LNCaP clone FGC (cell line): ENCODE measurements around the gene EPHB2.

Experiments
- DNase-seq: peaks from one replicate; pipeline ENCODE4 v3.0.0-alpha.2; 2011; ENCODE audit warnings: low read depth
- H3K4me3 ChIP-seq: 2 replicates; pipeline ENCODE4 v1.5.1; 2011; ENCODE audit warnings: mild to moderate bottlenecking, low read depth, low read length, control low read depth
- TF ChIP-seq, protein P1 (sequence below): IDR thresholded peaks from 2 replicates; pipeline ENCODE4 v1.5.1; 2012; ENCODE audit warnings: mild to moderate bottlenecking; ENCODE audit not compliant: control insufficient read depth, insufficient read depth; ENCODE audit errors: extremely low read depth

EPHB2 gene

DNA sequence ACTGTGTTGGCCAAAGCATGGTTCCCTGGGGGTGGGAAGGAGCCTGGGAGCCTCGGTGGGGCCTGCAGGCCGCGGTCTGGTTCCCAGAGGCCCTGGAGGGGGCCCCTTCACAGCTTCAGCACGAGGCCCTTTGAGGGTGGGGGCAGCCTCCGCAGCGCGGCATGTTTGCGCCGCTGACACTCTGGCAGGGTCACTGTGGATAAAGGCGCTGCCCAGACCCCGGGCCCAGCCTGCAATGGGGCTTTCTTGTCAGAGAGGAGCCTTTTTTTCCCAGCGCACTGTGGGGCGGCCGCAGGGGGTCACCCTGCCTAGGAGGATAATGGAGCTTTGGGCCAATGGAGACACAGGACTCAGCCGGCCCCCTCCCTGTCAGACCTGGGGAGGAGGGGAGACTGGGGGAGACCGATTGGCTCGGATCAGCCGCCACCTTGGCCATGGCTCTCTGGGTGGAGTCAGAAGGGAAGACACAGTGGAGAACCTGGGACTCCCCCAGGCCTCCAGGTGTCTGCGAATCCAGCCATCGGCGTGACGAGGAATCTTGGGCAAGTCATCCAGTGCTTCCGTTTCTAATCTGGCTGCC is 26.0 kb downstream of the EPHB2 start:
- DNase-seq, result no peak
- TF ChIP-seq, protein P1, sequence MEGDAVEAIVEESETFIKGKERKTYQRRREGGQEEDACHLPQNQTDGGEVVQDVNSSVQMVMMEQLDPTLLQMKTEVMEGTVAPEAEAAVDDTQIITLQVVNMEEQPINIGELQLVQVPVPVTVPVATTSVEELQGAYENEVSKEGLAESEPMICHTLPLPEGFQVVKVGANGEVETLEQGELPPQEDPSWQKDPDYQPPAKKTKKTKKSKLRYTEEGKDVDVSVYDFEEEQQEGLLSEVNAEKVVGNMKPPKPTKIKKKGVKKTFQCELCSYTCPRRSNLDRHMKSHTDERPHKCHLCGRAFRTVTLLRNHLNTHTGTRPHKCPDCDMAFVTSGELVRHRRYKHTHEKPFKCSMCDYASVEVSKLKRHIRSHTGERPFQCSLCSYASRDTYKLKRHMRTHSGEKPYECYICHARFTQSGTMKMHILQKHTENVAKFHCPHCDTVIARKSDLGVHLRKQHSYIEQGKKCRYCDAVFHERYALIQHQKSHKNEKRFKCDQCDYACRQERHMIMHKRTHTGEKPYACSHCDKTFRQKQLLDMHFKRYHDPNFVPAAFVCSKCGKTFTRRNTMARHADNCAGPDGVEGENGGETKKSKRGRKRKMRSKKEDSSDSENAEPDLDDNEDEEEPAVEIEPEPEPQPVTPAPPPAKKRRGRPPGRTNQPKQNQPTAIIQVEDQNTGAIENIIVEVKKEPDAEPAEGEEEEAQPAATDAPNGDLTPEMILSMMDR, result no peak
- H3K4me3 ChIP-seq, result no peak overlapping the region

DNA sequence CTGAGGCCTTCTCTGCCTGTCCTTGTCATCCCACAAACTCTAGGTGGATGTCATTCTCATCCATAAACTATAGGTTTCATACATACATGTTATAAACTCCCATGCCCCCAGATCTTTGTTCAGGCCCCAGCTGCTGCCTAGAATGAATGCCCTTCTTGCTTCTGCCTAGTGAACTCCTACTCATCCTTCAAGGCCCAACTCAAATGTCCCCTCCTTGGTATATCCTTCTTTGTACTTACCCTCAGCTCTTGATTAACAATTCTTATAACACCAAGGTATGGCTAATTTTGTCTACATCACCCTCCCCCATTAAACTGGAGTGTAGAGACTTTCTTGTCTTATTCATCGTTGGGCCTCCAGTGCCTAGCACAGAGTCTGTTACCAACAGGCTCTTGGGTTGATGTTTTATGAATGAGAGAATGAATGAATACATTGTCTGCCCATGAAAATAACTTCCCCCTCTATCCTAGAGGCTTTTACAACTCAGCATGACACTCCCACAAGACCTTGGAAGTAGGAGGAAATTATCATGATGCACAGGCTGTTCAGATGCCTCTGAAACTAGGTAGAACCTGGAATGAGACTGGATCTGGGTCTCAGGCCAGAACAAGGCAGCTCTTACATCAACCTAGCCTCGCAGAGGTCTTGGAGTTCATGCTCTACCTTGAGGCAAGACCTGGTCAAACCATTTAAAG is 26.9 kb downstream of the EPHB2 start:
- DNase-seq, result no peak
- TF ChIP-seq, protein P1, result no peak

DNA sequence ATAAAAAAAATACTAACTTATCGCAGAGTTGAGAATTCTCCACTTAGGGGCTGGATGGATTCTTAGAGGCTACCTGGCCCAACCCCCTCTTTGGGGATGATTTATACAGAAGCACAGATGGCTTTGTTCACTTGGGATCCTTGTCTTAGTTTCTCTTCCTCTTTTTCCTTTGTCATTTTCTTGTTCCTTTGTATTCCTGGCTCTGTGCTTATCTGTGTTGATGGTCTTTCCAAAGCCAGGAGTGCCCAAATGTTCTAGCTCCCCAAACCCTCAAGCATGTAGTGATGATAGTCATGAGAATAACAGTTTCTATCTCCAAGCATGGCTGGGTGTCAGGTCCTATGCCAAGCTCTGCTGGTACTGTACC is 27.4 kb downstream of the EPHB2 start:
- TF ChIP-seq, protein P1, result no peak
- no peak for DNase-seq
- no peak overlapping the region for H3K4me3 ChIP-seq

More for the DNA sequence above, 26.9 kb downstream of the EPHB2 start:
- H3K4me3 ChIP-seq, result no peak overlapping the region

DNA sequence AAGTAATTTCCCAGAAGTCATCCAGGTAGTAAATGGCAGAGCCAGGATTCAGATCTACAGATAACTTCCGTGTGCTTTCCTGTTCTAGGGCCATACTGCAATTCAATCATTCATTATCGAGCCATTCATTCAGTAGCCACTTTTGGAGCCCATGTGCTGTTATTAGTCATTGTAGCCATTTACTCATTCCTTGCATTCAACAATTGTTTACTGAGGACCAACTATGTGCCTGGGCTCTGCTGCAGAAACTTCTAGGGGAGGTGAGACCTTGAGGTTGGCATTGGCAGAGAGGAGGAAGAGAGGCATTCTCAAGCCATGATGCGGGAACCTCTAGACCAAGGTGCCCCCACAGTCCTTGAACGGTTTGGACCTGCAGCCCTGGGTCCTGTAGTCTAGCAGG is 27.9 kb downstream of the EPHB2 start:
- DNase-seq, result no peak

DNA sequence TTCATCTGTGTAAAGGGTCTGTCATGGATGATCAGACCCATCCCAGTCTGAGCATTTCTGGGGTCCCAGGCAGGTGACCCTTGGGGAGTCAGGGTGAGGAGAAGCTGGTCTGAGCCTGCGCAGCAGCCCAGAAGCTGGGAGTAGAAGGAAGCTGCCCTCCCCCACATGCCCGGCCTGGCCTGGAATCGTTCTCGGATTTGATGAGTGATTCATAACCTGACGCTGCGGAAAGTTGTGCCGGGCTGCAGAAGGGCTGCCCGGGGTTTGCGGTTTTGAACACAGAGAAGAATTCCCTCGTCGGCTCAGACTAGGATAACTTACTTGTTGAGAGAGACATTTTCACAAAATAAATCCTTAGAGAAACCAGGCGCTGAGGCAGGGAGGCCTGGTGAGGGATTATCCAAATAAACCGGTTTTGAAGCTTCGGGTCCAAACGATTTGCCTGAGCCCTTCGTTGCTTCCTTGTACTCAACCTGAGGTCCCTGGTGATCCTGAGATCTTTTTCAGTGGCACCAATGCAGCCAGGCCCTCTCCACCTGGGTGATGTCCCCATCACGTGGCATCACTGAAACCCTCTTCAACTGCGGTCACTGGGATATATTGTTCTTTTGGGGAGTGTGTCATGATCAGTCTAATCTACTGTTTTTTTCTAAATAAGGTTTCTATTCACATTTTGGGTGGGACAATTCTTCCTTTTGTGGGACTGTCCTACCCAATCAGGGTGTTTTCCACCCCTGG is 29.2 kb downstream of the EPHB2 start:
- no peak for DNase-seq
- TF ChIP-seq, protein P1, result no peak
- no peak overlapping the region for H3K4me3 ChIP-seq

More for the DNA sequence above, 27.9 kb downstream of the EPHB2 start:
- no peak overlapping the region for H3K4me3 ChIP-seq
- TF ChIP-seq, protein P1, result no peak

DNA sequence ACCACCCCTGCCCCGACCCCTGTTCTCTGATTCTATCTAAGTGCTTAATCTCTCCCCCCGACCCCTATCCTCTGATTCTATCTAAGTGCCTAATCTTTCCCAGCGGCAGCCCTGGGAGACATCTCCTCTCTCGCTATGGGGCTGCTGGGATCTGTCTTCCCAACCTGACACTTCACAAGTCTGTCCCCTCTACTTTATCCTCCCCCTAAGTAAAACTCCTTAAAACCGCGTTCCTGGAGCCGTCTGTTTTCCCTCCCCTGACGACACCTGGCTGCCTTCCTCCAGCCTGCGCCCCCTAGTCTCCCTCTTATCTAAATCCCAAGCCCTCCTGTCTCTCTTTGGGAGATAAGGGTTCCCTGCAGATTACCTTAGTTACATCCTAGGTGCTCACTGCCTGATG is 30.5 kb downstream of the EPHB2 start:
- no peak overlapping the region for H3K4me3 ChIP-seq
- TF ChIP-seq, protein P1, result no peak
- no peak for DNase-seq
